Calu3 (cell line): Measurements from ENCODE around the gene LMNB1. TPM values are rescaled to one million over a fixed set of nuclear protein-coding genes. Genes with fewer than 3 reads are reported as not detected.

Experiments used
- BruUV-seq: library from RNA; stranded (reverse); fragments of 400-500 nt; replicated peaks from 2 replicates; lab custom pipeline; 2021; lab: Mats Ljungman, UMichigan
- CTCF ChIA-PET: fragments of 300-600 bp; sonication (Branson Sonifier 250); formaldehyde crosslinking; loops from one replicate; lab custom pipeline; 2022; ENCODE audit warnings: antibody characterized with exemption; lab: Charles Lee
- DNase-seq: peaks from one replicate; pipeline ENCODE4 v3.0.0; 2022
- H3K27ac Mint-ChIP-seq: one replicate; pipeline ENCODE4 v1.8.0; 2022; ENCODE audit warnings: mixed read lengths; ENCODE audit not compliant: unreplicated experiment
- H3K27me3 Mint-ChIP-seq: one replicate; pipeline ENCODE4 v1.8.0; 2022; ENCODE audit warnings: mixed read lengths; ENCODE audit not compliant: unreplicated experiment
- H3K36me3 Mint-ChIP-seq: one replicate; pipeline ENCODE4 v1.8.0; 2022; ENCODE audit warnings: mild to moderate bottlenecking, moderate library complexity, mixed read lengths; ENCODE audit not compliant: insufficient read depth, unreplicated experiment
- H3K4me1 Mint-ChIP-seq: one replicate; pipeline ENCODE4 v1.8.0; 2022; ENCODE audit warnings: mild to moderate bottlenecking, low read depth, mixed read lengths; ENCODE audit not compliant: unreplicated experiment
- H3K4me3 Mint-ChIP-seq: one replicate; pipeline ENCODE4 v1.8.0; 2022; ENCODE audit warnings: mild to moderate bottlenecking, low read depth, moderate library complexity, mixed read lengths; ENCODE audit not compliant: unreplicated experiment
- H3K9me3 Mint-ChIP-seq: one replicate; pipeline ENCODE4 v1.8.0; 2022; ENCODE audit warnings: low read depth, mixed read lengths; ENCODE audit not compliant: unreplicated experiment
- intact Hi-C: fragments of 100-400 bp; cut with micrococcal nuclease; formaldehyde crosslinking; loops from one replicate; pipeline ENCODE4 v1.10.0; 2022; ENCODE audit not compliant: unreplicated experiment
- total RNA-seq: library from RNA; stranded (reverse); gene quantifications from 2 replicates; pipeline ENCODE4 v1.2.3, GENCODE V29; 2022
- TF ChIP-seq, protein P1 (sequence below): fragments of 200-600 bp; IDR thresholded peaks from one replicate; pipeline ENCODE4 v1.8.0; 2022; ENCODE audit warnings: antibody characterized with exemption; ENCODE audit not compliant: unreplicated experiment

LMNB1 gene
- total RNA-seq, 1 experiment from 2014 or later, result 153 TPM

GRCh38 chr5:126884269-126884819, 107.4 kb downstream of the LMNB1 start:
- H3K4me1 Mint-ChIP-seq, result peaks cover 9% of the 10 kb centered on the region
- H3K9me3 Mint-ChIP-seq, result no peaks in the 10 kb centered on the region
- no peaks in the 10 kb centered on the region for H3K27me3 Mint-ChIP-seq
- intact Hi-C loops, result no loop called here
- peak overlapping the region; percentile 32 for H3K27ac Mint-ChIP-seq
- no peaks in the 10 kb centered on the region for H3K36me3 Mint-ChIP-seq
- no peak for DNase-seq
- no TSS peak for BruUV-seq
- no peak overlapping the region for H3K4me3 Mint-ChIP-seq
- CTCF ChIA-PET, result no interaction called here
- TF ChIP-seq, protein P1, sequence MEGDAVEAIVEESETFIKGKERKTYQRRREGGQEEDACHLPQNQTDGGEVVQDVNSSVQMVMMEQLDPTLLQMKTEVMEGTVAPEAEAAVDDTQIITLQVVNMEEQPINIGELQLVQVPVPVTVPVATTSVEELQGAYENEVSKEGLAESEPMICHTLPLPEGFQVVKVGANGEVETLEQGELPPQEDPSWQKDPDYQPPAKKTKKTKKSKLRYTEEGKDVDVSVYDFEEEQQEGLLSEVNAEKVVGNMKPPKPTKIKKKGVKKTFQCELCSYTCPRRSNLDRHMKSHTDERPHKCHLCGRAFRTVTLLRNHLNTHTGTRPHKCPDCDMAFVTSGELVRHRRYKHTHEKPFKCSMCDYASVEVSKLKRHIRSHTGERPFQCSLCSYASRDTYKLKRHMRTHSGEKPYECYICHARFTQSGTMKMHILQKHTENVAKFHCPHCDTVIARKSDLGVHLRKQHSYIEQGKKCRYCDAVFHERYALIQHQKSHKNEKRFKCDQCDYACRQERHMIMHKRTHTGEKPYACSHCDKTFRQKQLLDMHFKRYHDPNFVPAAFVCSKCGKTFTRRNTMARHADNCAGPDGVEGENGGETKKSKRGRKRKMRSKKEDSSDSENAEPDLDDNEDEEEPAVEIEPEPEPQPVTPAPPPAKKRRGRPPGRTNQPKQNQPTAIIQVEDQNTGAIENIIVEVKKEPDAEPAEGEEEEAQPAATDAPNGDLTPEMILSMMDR, result no peak

Other genes with a start within 250 kb of the LMNB1 start
- gene ALDH7A1, start 181.9 kb upstream of the LMNB1 start, total RNA-seq, result 78.0 and 108 TPM in 2 replicates
- 60.2 and 63.6 TPM in 2 replicates for gene PHAX, start 176.2 kb upstream of the LMNB1 start, total RNA-seq